Measurements from ENCODE around the gene ATP8A2.

The ATP8A2 gene

DNA sequence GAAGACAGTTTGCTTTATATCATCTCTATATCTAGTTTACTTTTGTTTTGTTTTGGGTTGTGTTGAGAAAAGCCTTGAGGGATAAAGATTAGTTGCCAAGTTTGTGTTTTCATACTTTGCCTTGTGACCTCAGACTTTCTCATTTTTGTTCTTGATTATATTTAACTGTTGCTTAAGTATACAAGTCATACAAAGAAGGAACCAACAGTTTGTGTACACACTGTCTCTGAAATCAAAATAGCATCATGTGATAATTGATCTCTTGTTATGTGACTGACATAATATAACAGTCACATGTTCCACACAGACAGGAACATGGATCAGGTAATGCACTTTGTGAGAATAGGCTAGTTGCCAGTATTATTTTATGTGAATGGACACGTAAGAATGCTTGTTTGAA is 609.3 kb downstream of the ATP8A2 start:
- no peak overlapping the region for H3K4me3 ChIP-seq (ENCODE audit: low read depth, low read length)
- DNase-seq (ENCODE audit: low read depth), result no peak
- TF ChIP-seq, protein P1, sequence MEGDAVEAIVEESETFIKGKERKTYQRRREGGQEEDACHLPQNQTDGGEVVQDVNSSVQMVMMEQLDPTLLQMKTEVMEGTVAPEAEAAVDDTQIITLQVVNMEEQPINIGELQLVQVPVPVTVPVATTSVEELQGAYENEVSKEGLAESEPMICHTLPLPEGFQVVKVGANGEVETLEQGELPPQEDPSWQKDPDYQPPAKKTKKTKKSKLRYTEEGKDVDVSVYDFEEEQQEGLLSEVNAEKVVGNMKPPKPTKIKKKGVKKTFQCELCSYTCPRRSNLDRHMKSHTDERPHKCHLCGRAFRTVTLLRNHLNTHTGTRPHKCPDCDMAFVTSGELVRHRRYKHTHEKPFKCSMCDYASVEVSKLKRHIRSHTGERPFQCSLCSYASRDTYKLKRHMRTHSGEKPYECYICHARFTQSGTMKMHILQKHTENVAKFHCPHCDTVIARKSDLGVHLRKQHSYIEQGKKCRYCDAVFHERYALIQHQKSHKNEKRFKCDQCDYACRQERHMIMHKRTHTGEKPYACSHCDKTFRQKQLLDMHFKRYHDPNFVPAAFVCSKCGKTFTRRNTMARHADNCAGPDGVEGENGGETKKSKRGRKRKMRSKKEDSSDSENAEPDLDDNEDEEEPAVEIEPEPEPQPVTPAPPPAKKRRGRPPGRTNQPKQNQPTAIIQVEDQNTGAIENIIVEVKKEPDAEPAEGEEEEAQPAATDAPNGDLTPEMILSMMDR (IDR thresholded peaks at IDR 0.05; ENCODE audit: low read depth, low read length), result no peak
- TF ChIP-seq POLR2A (IDR thresholded peaks at IDR 0.05; ENCODE audit: extremely low read depth, insufficient read length), result no peak
- TF ChIP-seq MYC (IDR thresholded peaks at IDR 0.05; ENCODE audit: low read depth, low read length), result no peak
- TF ChIP-seq, protein P2, sequence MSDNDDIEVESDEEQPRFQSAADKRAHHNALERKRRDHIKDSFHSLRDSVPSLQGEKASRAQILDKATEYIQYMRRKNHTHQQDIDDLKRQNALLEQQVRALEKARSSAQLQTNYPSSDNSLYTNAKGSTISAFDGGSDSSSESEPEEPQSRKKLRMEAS (IDR thresholded peaks at IDR 0.05; ENCODE audit: low read depth, low read length), result no peak

DNA sequence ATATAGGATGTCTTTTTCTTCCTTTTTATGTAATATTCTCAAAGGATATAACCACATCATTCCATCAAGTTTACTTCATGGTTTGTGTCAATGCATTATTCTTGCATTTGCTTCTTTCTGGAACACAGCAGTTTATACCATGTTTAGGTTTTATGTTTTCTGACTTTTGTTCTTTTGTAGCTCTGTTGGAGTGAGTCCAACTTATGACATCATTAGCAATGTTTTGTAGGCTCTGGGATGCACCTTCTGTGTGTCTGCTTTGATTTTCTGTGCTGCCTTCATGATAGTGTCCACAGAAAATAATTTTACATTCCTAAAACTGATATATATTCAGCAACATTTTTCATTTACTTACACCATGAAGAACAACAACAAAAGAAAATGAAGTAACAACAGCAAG is 611.1 kb downstream of the ATP8A2 start:
- no peak overlapping the region for H3K4me3 ChIP-seq (ENCODE audit: low read depth, low read length)
- TF ChIP-seq, protein P1 (IDR thresholded peaks at IDR 0.05; ENCODE audit: low read depth, low read length), result no peak
- TF ChIP-seq MYC (IDR thresholded peaks at IDR 0.05; ENCODE audit: low read depth, low read length), result no peak
- TF ChIP-seq, protein P2 (IDR thresholded peaks at IDR 0.05; ENCODE audit: low read depth, low read length), result no peak
- TF ChIP-seq POLR2A (IDR thresholded peaks at IDR 0.05; ENCODE audit: extremely low read depth, insufficient read length), result no peak
- no peak for DNase-seq (ENCODE audit: low read depth)

DNA sequence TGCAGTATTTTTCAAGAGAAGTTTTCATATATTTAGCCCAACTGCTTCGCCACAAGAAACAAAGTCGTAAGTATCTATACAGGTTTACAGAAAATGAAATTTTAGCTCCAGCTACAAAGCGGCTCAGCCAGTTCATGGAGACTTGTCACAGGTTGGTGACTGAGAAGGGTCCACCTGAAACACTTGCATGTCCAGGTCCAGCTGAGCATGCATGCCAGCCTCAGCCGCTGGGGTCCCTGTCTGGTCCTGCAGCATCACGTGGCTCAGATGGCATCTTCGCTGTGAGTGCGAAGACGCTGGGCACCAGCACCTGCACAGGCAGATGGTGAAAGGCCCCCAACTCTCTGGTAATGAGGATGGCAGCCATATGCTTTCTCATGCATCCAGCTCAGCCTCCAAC is 616.2 kb downstream of the ATP8A2 start:
- DNase-seq (ENCODE audit: low read depth), result no peak
- H3K4me3 ChIP-seq (ENCODE audit: low read depth, low read length), result no peak overlapping the region
- TF ChIP-seq MYC (IDR thresholded peaks at IDR 0.05; ENCODE audit: low read depth, low read length) (no peak), POLR2A (IDR thresholded peaks at IDR 0.05; ENCODE audit: extremely low read depth, insufficient read length) (no peak)
- TF ChIP-seq, protein P1 (IDR thresholded peaks at IDR 0.05; ENCODE audit: low read depth, low read length), result no peak
- TF ChIP-seq, protein P2 (IDR thresholded peaks at IDR 0.05; ENCODE audit: low read depth, low read length), result no peak

DNA sequence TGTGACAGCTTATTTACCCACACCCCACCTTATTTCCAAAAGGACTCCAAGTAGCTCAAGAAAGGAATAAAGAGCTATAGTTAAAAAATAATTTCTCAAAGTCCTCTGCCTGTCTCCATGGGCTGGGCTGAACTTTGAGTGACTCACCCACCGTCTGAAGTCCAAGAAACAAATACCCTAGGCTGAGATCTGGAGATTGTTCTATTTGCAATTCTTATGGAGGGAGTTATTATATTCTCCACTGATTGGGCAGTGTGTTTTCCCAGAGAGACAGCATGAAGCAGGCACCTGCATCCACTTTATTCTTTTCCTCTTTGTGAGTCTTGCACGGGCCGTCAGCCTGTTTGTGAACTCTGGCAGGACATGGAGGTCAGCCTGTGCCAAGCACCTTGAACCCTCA is 616.9 kb downstream of the ATP8A2 start:
- DNase-seq (ENCODE audit: low read depth), result no peak
- TF ChIP-seq, protein P2 (IDR thresholded peaks at IDR 0.05; ENCODE audit: low read depth, low read length), result no peak
- TF ChIP-seq POLR2A (IDR thresholded peaks at IDR 0.05; ENCODE audit: extremely low read depth, insufficient read length), result no peak
- TF ChIP-seq, protein P1 (IDR thresholded peaks at IDR 0.05; ENCODE audit: low read depth, low read length), result no peak
- TF ChIP-seq MYC (IDR thresholded peaks at IDR 0.05; ENCODE audit: low read depth, low read length), result no peak
- H3K4me3 ChIP-seq (ENCODE audit: low read depth, low read length), result no peak overlapping the region

DNA sequence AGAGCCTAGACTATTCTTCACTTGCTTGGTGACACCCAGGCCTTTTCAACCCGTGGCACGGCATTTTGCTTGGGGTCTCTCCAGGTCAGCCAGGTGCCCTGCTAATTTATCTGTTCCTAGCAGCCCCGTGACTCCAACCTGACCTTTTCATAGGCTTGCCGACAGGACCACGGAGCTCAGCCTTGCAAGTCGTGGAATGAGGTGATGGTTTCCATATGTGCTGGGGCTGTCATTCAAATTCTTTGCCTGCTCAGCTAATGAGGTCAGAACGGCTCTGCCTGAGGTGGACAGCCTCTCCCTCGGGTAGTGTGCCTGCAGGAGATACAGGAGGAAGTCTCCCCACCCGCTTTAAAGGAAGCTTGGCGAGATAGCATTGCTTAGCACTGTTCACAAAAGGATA is 619.0 kb downstream of the ATP8A2 start:
- no peak overlapping the region for H3K4me3 ChIP-seq (ENCODE audit: low read depth, low read length)
- no peak for DNase-seq (ENCODE audit: low read depth)
- TF ChIP-seq, protein P1 (IDR thresholded peaks at IDR 0.05; ENCODE audit: low read depth, low read length), result no peak
- TF ChIP-seq POLR2A (IDR thresholded peaks at IDR 0.05; ENCODE audit: extremely low read depth, insufficient read length) (no peak), MYC (IDR thresholded peaks at IDR 0.05; ENCODE audit: low read depth, low read length) (no peak)
- TF ChIP-seq, protein P2 (IDR thresholded peaks at IDR 0.05; ENCODE audit: low read depth, low read length), result no peak

DNA sequence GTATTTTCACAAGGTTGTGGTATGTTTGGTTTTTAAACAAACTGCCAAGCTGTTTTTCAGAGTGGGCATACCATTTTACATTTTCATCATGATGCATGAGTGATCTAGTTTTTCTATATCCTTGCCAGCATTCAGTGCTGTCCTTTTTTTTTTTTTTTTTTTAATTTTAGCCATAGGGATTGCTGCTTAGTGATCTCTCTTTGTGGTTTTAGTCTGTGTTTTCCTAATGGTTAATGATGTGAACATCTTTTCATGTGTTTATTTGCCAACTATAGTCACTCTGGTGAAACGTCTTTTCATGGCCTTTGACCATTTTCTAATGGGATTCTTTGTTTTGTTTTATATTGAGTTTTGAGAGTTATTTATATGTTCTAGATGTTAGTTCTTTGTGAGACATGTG is 620.3 kb downstream of the ATP8A2 start:
- DNase-seq (ENCODE audit: low read depth), result no peak
- H3K4me3 ChIP-seq (ENCODE audit: low read depth, low read length), result no peak overlapping the region
- TF ChIP-seq, protein P2 (IDR thresholded peaks at IDR 0.05; ENCODE audit: low read depth, low read length), result no peak

Data from NB4 (cell line).